ENCODE data around the gene UBE4B. TPM values are rescaled to one million over a fixed set of nuclear protein-coding genes. Genes with fewer than 3 reads are reported as not detected.
"Not testable (repeated sequence)": the region's sequence is repeated elsewhere in the genome, so short reads cannot be mapped to it uniquely, and the experiment has no call there.

UBE4B gene
- total and polyA plus RNA-seq, 10 donors, result 8.8 to 53.8 (median 40.5) TPM

DNA sequence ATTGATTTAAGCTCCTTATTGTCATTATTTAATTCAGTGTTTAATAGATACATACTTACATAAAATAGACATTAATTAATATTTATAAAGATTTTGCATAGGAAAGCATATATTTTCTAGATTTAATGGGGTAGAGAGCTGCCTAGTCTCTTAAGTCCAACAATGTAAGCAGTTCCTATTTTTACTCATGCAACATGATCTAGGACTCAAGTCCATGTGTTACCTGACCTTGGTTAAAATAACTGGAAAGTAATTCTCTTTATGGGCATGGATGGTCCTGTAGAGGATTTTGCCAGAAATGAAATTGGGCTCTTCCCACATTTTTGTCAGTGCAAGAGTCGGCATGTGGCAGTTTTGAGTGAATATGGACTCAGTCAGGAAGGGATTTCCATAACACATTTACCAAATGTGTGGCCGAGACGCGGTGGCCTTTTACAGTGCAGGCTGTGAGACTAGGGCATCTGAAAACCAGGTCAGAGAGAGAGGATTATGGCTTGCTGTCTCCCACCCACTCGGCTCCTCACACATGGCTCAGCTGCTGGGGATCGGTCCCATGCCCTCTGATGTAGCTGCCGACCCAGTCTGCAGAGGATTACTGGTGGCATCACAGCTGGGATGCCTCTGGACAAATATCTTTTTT, 171.4 kb downstream of the UBE4B start:
- Histone ChIP-seq H3K4me1 (peaks cover under 1 to 6% (median 4%) of the 10 kb centered on the region in 6 donors), H3K9me3 (no peaks in the 10 kb centered on the region), H3K4me3 (no peak overlapping the region), H3K36me3 (no peaks in the 10 kb centered on the region), H3K27ac (no peak overlapping the region), H3K27me3 (replicated peaks in 1 of 7) (peaks cover 0 to 19% (median 0%) of the 10 kb centered on the region in 7 donors)
- WGBS, 5 donors, result 68 to 84% (median 81%) methylated on average over 7 of the region's 7 CpGs
- intact Hi-C loops (cut with DNase I; ENCODE audit: low total_unique reads), result loop anchor here (10.0 kb wide), 1 partner anchor 141 kb away; no protein-coding TSS in a partner anchor
- no peak for DNase-seq
- TF ChIP-seq POLR2AphosphoS5 (IDR thresholded peaks at IDR 0.05) (no peak), POLR2A (IDR thresholded peaks at IDR 0.05) (no peak), CTCF (IDR thresholded peaks at IDR 0.05 in 8 of 11, conservative IDR thresholded peaks at IDR 0.05 in 3 of 11) (no peak)

- H3K27ac ChIP-seq, DNase-seq, H3K9me3 ChIP-seq, H3K4me3 ChIP-seq, H3K36me3 ChIP-seq: not testable (repeated sequence)
- H3K27me3 ChIP-seq (replicated peaks in 1 of 7), result peaks cover 0 to 19% (median 0%) of the 10 kb centered on the region in 7 donors
- intact Hi-C loops (cut with DNase I; ENCODE audit: low total_unique reads), result loop anchor here (10.0 kb wide), 1 partner anchor 140 kb away; no protein-coding TSS in a partner anchor
- 83 to 92% (median 85%) methylated on average over 14 of the region's 14 CpGs for WGBS, 5 donors
- H3K4me1 ChIP-seq, result peaks cover 6 to 17% (median 11%) of the 10 kb centered on the region in 6 donors
These were observed 172.4 kb downstream of the UBE4B start for GRCh38 chr1:10205206-10205605.

GRCh38 chr1:10207810-10208209, 175.1 kb downstream of the UBE4B start:
- Histone ChIP-seq H3K27me3 (replicated peaks in 1 of 7) (peaks cover 0 to 6% (median 0%) of the 10 kb centered on the region in 7 donors), H3K27ac (peak overlapping the region in 1 of 8 donors; percentile 95), H3K36me3 (no peaks in the 10 kb centered on the region), H3K4me1 (peaks cover 6 to 36% (median 27%) of the 10 kb centered on the region in 6 donors), H3K4me3 (no peak overlapping the region), H3K9me3 (no peaks in the 10 kb centered on the region)
- intact Hi-C loops (cut with DNase I; ENCODE audit: low total_unique reads), result loop anchor here (10.0 kb wide), 1 partner anchor 137 kb away; no protein-coding TSS in a partner anchor
- DNase-seq, result no peak
- WGBS, 5 donors, result 79 to 95% (median 92%) methylated on average over 3 of the region's 3 CpGs
- TF ChIP-seq CTCF (IDR thresholded peaks at IDR 0.05 in 8 of 11, conservative IDR thresholded peaks at IDR 0.05 in 3 of 11) (no peak), POLR2AphosphoS5 (IDR thresholded peaks at IDR 0.05) (no peak), POLR2A (IDR thresholded peaks at IDR 0.05) (no peak)

GRCh38 chr1:10208537-10208936, 175.8 kb downstream of the UBE4B start:
- peaks cover 6 to 43% (median 30%) of the 10 kb centered on the region in 6 donors for H3K4me1 ChIP-seq
- 48 to 79% (median 64%) methylated on average over 11 of the region's 11 CpGs for WGBS, 5 donors
- peaks cover 0 to 6% (median 0%) of the 10 kb centered on the region in 7 donors for H3K27me3 ChIP-seq (replicated peaks in 1 of 7)
- peak overlapping the region in 7 of 8 donors; percentile 15 to 98 (median 95) for H3K27ac ChIP-seq
- peak overlapping the region in 2 of 8 donors; percentile 4 to 81 for H3K4me3 ChIP-seq
- H3K9me3 ChIP-seq, result no peaks in the 10 kb centered on the region
- H3K36me3 ChIP-seq, result no peaks in the 10 kb centered on the region
- TF ChIP-seq POLR2A (IDR thresholded peaks at IDR 0.05), result no peak
- peak in 1 of 3 donors; percentile 52 for TF ChIP-seq POLR2AphosphoS5 (IDR thresholded peaks at IDR 0.05)
- DNase-seq, result no peak
- intact Hi-C loops (cut with DNase I; ENCODE audit: low total_unique reads), result loop anchor here (10.0 kb wide), 1 partner anchor 136 kb away; no protein-coding TSS in a partner anchor

DNA sequence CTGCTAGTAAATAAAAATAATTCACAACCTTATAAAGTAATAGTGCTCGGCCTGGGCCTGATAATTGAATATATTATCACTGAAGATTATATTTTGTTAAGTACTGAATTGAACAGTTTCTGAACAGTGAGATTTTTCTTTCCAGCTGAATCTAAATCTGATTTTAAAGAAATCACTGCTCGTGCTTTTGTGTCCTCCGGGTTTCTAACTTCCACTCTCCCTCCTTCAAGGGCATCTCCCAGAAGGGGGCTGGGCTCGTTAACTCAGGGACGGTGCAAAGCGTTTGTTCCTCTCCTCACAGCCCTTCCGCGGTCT, 176.8 kb downstream of the UBE4B start:
- Histone ChIP-seq H3K36me3 (no peaks in the 10 kb centered on the region), H3K27me3 (replicated peaks in 1 of 7) (peaks cover 0 to 6% (median 0%) of the 10 kb centered on the region in 7 donors), H3K27ac (peak overlapping the region; percentile 87 to 98 (median 95)), H3K4me3 (peak overlapping the region; percentile 53 to 81 (median 70)), H3K4me1 (peaks cover 6 to 52% (median 32%) of the 10 kb centered on the region in 6 donors), H3K9me3 (no peaks in the 10 kb centered on the region)
- intact Hi-C loops (cut with DNase I; ENCODE audit: low total_unique reads), result loop anchor here (10.0 kb wide), 1 partner anchor 135 kb away; no protein-coding TSS in a partner anchor
- no peak for DNase-seq
- TF ChIP-seq POLR2A (IDR thresholded peaks at IDR 0.05) (no peak), POLR2AphosphoS5 (IDR thresholded peaks at IDR 0.05) (no peak), CTCF (IDR thresholded peaks at IDR 0.05 in 8 of 11, conservative IDR thresholded peaks at IDR 0.05 in 3 of 11) (no peak)
- 6 to 10% (median 7%) methylated on average over 7 to 8 of the region's 8 CpGs for WGBS, 5 donors

All from spleen (tissue), 11 donors.